MM.1S (cell line): ENCODE results near the gene IL17RD.

Experiments used
- DNase-seq: peaks from one replicate; pipeline ENCODE4 v3.0.0-alpha.2; 2015
- H2AFZ ChIP-seq: fragments of 300-600 bp; sonication (generic); 2 replicates; pipeline ENCODE4 v1.6.0; 2016; ENCODE audit warnings: antibody characterized with exemption, low read length
- H3F3A ChIP-seq: fragments of 300-600 bp; sonication (generic); 2 replicates; pipeline ENCODE4 v1.6.1; 2016; ENCODE audit warnings: mild to moderate bottlenecking, antibody characterized with exemption, low read length, moderate library complexity, mixed read lengths; ENCODE audit not compliant: insufficient read depth
- H3K27ac ChIP-seq: fragments of 300-600 bp; sonication (generic); 2 replicates; pipeline ENCODE4 v1.5.1; 2016; ENCODE audit warnings: mild to moderate bottlenecking, low read length
- H3K27me3 ChIP-seq: fragments of 300-600 bp; sonication (generic); replicated peaks from 2 replicates; pipeline ENCODE4 v1.6.0; 2016; ENCODE audit warnings: low read length; ENCODE audit not compliant: insufficient read depth
- H3K36me3 ChIP-seq: fragments of 300-600 bp; sonication (generic); replicated peaks from 2 replicates; pipeline ENCODE4 v1.6.1; 2016; ENCODE audit warnings: mild to moderate bottlenecking, low read length, mixed read lengths; ENCODE audit not compliant: insufficient read depth
- H3K4me1 ChIP-seq: fragments of 300-600 bp; sonication (generic); 2 replicates; pipeline ENCODE4 v1.6.1; 2016; ENCODE audit warnings: low read length, mixed read lengths
- H3K4me2 ChIP-seq: fragments of 300-600 bp; sonication (generic); 2 replicates; pipeline ENCODE4 v1.6.0; 2016; ENCODE audit warnings: low read depth, low read length
- H3K4me3 ChIP-seq: fragments of 300-600 bp; sonication (generic); 2 replicates; pipeline ENCODE4 v1.5.1; 2016; ENCODE audit warnings: low read length, mixed read lengths
- H3K79me2 ChIP-seq: fragments of 300-600 bp; sonication (generic); 2 replicates; pipeline ENCODE4 v1.6.1; 2016; ENCODE audit warnings: mixed run types, low read length, mixed read lengths
- H3K9ac ChIP-seq: fragments of 300-600 bp; sonication (generic); 2 replicates; pipeline ENCODE4 v1.6.1; 2016; ENCODE audit warnings: low read length, mixed read lengths
- H3K9me2 ChIP-seq: fragments of 300-600 bp; sonication (generic); replicated peaks from 2 replicates; pipeline ENCODE4 v1.6.1; 2016; ENCODE audit warnings: mild to moderate bottlenecking, low read length, mixed read lengths; ENCODE audit not compliant: insufficient read depth
- H3K9me3 ChIP-seq: fragments of 300-600 bp; sonication (generic); replicated peaks from 2 replicates; pipeline ENCODE4 v1.6.1; 2016; ENCODE audit warnings: mild to moderate bottlenecking, low read length, mixed read lengths; ENCODE audit not compliant: insufficient read depth
- H4K20me1 ChIP-seq: fragments of 300-600 bp; sonication (generic); 2 replicates; pipeline ENCODE4 v1.6.1; 2016; ENCODE audit warnings: mild to moderate bottlenecking, low read length, moderate library complexity, mixed read lengths; ENCODE audit not compliant: insufficient read depth
- CTCF ChIP-seq: fragments of 300-600 bp; sonication (generic); IDR thresholded peaks from 2 replicates; pipeline ENCODE4 v1.5.1; 2016; ENCODE audit warnings: antibody characterized with exemption, low read length, mixed read lengths
- EZH2 ChIP-seq: fragments of 300-600 bp; sonication (generic); optimal IDR thresholded peaks from 2 replicates; pipeline ENCODE3; 2017; ENCODE audit warnings: low read depth, mild to moderate bottlenecking, antibody characterized with exemption, low read length, mixed read lengths
- EZH2phosphoT487 ChIP-seq: fragments of 300-600 bp; sonication (generic); IDR thresholded peaks from 2 replicates; pipeline ENCODE4 v1.6.1; 2018; ENCODE audit warnings: antibody characterized with exemption, low read length

IL17RD gene

GRCh38 chr3:57135964-57136719, 29.0 kb downstream of the IL17RD start:
- Histone ChIP-seq H4K20me1 (no peaks in the 10 kb centered on the region), H3K27ac (no peak overlapping the region), H3K4me2 (no peak overlapping the region), H3F3A (no peaks in the 10 kb centered on the region), H3K4me3 (no peak overlapping the region), H3K27me3 (no peaks in the 10 kb centered on the region), H3K9ac (no peak overlapping the region), H3K9me3 (no peaks in the 10 kb centered on the region), H2AFZ (no peak overlapping the region), H3K9me2 (no peaks in the 10 kb centered on the region), H3K79me2 (no peaks in the 10 kb centered on the region), H3K4me1 (no peaks in the 10 kb centered on the region), H3K36me3 (no peaks in the 10 kb centered on the region)
- no peak for DNase-seq
- TF ChIP-seq CTCF, result no peak
- no peak for TF ChIP-seq EZH2
- TF ChIP-seq EZH2phosphoT487, result no peak

- Histone ChIP-seq H3K9me3 (no peaks in the 10 kb centered on the region), H2AFZ (no peak overlapping the region), H3K9me2 (no peaks in the 10 kb centered on the region), H3K27ac (no peak overlapping the region), H3K79me2 (no peaks in the 10 kb centered on the region), H3K4me3 (no peak overlapping the region), H3K9ac (no peak overlapping the region), H4K20me1 (no peaks in the 10 kb centered on the region), H3F3A (no peaks in the 10 kb centered on the region), H3K27me3 (no peaks in the 10 kb centered on the region), H3K4me1 (no peaks in the 10 kb centered on the region), H3K36me3 (no peaks in the 10 kb centered on the region), H3K4me2 (no peak overlapping the region)
- no peak for DNase-seq
- no peak for TF ChIP-seq CTCF
These were observed 32.0 kb downstream of the IL17RD start for GRCh38 chr3:57133157-57133556.

GRCh38 chr3:57132674-57133073, 32.5 kb downstream of the IL17RD start:
- H2AFZ ChIP-seq, result no peak overlapping the region
- no peak overlapping the region for H3K27ac ChIP-seq
- no peaks in the 10 kb centered on the region for H3K27me3 ChIP-seq
- H3K4me2 ChIP-seq, result no peak overlapping the region
- H3F3A ChIP-seq, result no peaks in the 10 kb centered on the region
- H3K9ac ChIP-seq, result no peak overlapping the region
- no peak overlapping the region for H3K4me3 ChIP-seq
- H3K36me3 ChIP-seq, result no peaks in the 10 kb centered on the region
- DNase-seq, result no peak
- no peaks in the 10 kb centered on the region for H3K79me2 ChIP-seq
- no peaks in the 10 kb centered on the region for H4K20me1 ChIP-seq
- no peaks in the 10 kb centered on the region for H3K4me1 ChIP-seq
- H3K9me2 ChIP-seq, result no peaks in the 10 kb centered on the region
- no peaks in the 10 kb centered on the region for H3K9me3 ChIP-seq
- TF ChIP-seq CTCF, result no peak
- no peak for TF ChIP-seq EZH2
- no peak for TF ChIP-seq EZH2phosphoT487
